HCT116 (cell line): ENCODE results near the gene DOK6. TPM values are rescaled to one million over a fixed set of nuclear protein-coding genes. Genes with fewer than 3 reads are reported as not detected.

ENCODE experiments used
- ATAC-seq: fragments of 200-7000 bp; cut with Tn5 transposase; 2 replicates; pipeline ENCODE4 v1.9.1; 2020; ENCODE audit warnings: mild to moderate bottlenecking, moderate library complexity
- BruUV-seq: library from RNA; stranded (reverse); fragments of 400-500 nt; replicated peaks from 2 replicates; lab custom pipeline; 2021; lab: Mats Ljungman, UMichigan
- CTCF ChIA-PET: fragments of 300-600 bp; sonication (Branson Sonifier 250); formaldehyde crosslinking; loops from one replicate; lab custom pipeline; 2021; ENCODE audit warnings: antibody characterized with exemption; lab: Charles Lee
- POLR2A ChIA-PET: fragments of 300-600, 350-600 bp; sonication (Branson Sonifier 250); formaldehyde crosslinking; loops from one replicate; lab custom pipeline; 2021; ENCODE audit warnings: antibody characterized with exemption; lab: Charles Lee
- RAD21 ChIA-PET, 2 experiments: fragments of 300-600 bp; sonication (Branson Sonifier 250); formaldehyde crosslinking; loops; one replicate each; lab custom pipeline; 2023; ENCODE audit warnings: low total read pairs in 2 of 2; ENCODE audit not compliant: uncharacterized antibody in 2 of 2, unreplicated experiment in 2 of 2, low non-redundant PET in 1 of 2; lab: Charles Lee
- DNase-seq: peaks from one replicate; pipeline ENCODE4 v3.0.0-alpha.2; 2010; ENCODE audit warnings: low read depth, low spot score
- H2AFZ ChIP-seq: fragments of 200-600 bp; shearing (Covaris generic), sonication (generic); 2 replicates; pipeline ENCODE4 v1.6.1; 2017; ENCODE audit warnings: low read depth, mixed run types, mixed read lengths, antibody characterized with exemption, low read length; ENCODE audit not compliant: poor library complexity, severe bottlenecking
- H3K27ac ChIP-seq: 2 replicates; pipeline ENCODE4 v1.5.1; 2012; ENCODE audit warnings: low read depth, low read length
- H3K27me3 ChIP-seq: fragments of 200-600 bp; sonication (generic); 2 replicates; pipeline ENCODE4 v1.6.1; 2016; ENCODE audit warnings: mixed run types, low read length, mixed read lengths; ENCODE audit not compliant: insufficient read depth
- H3K36me3 ChIP-seq, 2 experiments: fragments of 200-500 bp in 1 of 2; fragments of 200-600 bp in 1 of 2; sonication (Bioruptor generic) in 1 of 2; sonication (generic) in 1 of 2; 2 replicates each; pipeline versions ENCODE4 v1.5.1 to v1.6.1; 2014 to 2016; ENCODE audit warnings: low read length in 2 of 2, inconsistent platforms in 1 of 2, mixed read lengths in 1 of 2, mixed run types in 1 of 2; ENCODE audit not compliant: insufficient read depth in 2 of 2, control insufficient read depth in 1 of 2
- H3K4me1 ChIP-seq, 2 experiments: fragments of 200-600 bp in 1 of 2; sonication (generic) in 1 of 2; 2 replicates each; pipeline versions ENCODE4 v1.5.1 to v1.6.1; 2012 to 2017; ENCODE audit warnings: low read length in 2 of 2, inconsistent platforms in 1 of 2, mild to moderate bottlenecking in 1 of 2, mixed read lengths in 1 of 2, mixed run types in 1 of 2, moderate library complexity in 1 of 2; ENCODE audit not compliant: insufficient read depth in 2 of 2, control insufficient read depth in 1 of 2
- H3K4me2 ChIP-seq: fragments of 200-600 bp; sonication (generic); 2 replicates; pipeline ENCODE4 v1.6.1; 2017; ENCODE audit warnings: mixed run types, low read length, mixed read lengths
- H3K4me3 ChIP-seq, 2 experiments: fragments of 200-600 bp in 1 of 2; sonication (generic) in 1 of 2; replicated peaks in 1 of 2; 2 replicates each; pipeline ENCODE4 v1.5.1; 2011 to 2016; ENCODE audit warnings: low read length in 2 of 2, control low read depth in 1 of 2, low read depth in 1 of 2, mild to moderate bottlenecking in 1 of 2, mixed read lengths in 1 of 2, mixed run types in 1 of 2
- H3K79me2 ChIP-seq: fragments of 200-600 bp; sonication (generic); 2 replicates; pipeline ENCODE4 v1.6.1; 2017; ENCODE audit warnings: mild to moderate bottlenecking, mixed run types, low read length, moderate library complexity, mixed read lengths; ENCODE audit not compliant: insufficient read depth
- H3K9ac ChIP-seq: fragments of 200-600 bp; sonication (generic); 2 replicates; pipeline ENCODE4 v1.6.1; 2016; ENCODE audit warnings: low read length, mixed read lengths
- H3K9me2 ChIP-seq: fragments of 200-600 bp; sonication (generic), shearing (Covaris generic); 2 replicates; pipeline ENCODE4 v1.6.1; 2017; ENCODE audit warnings: mixed run types, mild to moderate bottlenecking, moderate library complexity; ENCODE audit not compliant: insufficient read depth
- H3K9me3 ChIP-seq, 2 experiments: fragments of 200-500 bp in 1 of 2; fragments of 200-600 bp in 1 of 2; sonication (Bioruptor generic) in 1 of 2; sonication (generic) in 1 of 2; 2 replicates each; pipeline ENCODE4 v1.6.1; 2014 to 2017; ENCODE audit warnings: low read length in 2 of 2, mixed read lengths in 2 of 2, inconsistent platforms in 1 of 2, low read depth in 1 of 2, mild to moderate bottlenecking in 1 of 2, mixed run types in 1 of 2, moderate library complexity in 1 of 2; ENCODE audit not compliant: control insufficient read depth in 1 of 2, insufficient read depth in 1 of 2
- H4K20me1 ChIP-seq: fragments of 200-600 bp; sonication (generic), shearing (Covaris generic); 2 replicates; pipeline ENCODE4 v1.6.1; 2017; ENCODE audit warnings: mixed run types, mild to moderate bottlenecking, moderate library complexity; ENCODE audit not compliant: insufficient read depth
- ATF3 ChIP-seq: IDR thresholded peaks from 2 replicates; pipeline ENCODE4 v1.6.1; 2012
- CBX3 ChIP-seq: IDR thresholded peaks from 2 replicates; pipeline ENCODE4 v1.6.1; 2012; ENCODE audit warnings: low read depth
- CEBPB ChIP-seq: IDR thresholded peaks from 2 replicates; pipeline ENCODE4 v1.6.1; 2012; ENCODE audit warnings: low read depth
- EGR1 ChIP-seq: IDR thresholded peaks from 2 replicates; pipeline ENCODE4 v1.6.1; 2012; ENCODE audit warnings: low read depth
- ELF1 ChIP-seq: IDR thresholded peaks from 2 replicates; pipeline ENCODE4 v1.6.1; 2012; ENCODE audit warnings: low read depth, borderline replicate concordance
- EZH2 ChIP-seq: fragments of 200-600 bp; sonication (generic); IDR thresholded peaks from 2 replicates; pipeline ENCODE4 v1.6.1; 2017; ENCODE audit warnings: antibody characterized with exemption, mixed run types
- EZH2phosphoT487 ChIP-seq: fragments of 200-600 bp; IDR thresholded peaks from 2 replicates; pipeline ENCODE4 v1.6.1; 2018; ENCODE audit warnings: antibody characterized with exemption, borderline replicate concordance
- JUND ChIP-seq: IDR thresholded peaks from 2 replicates; pipeline ENCODE4 v1.6.1; 2012
- MAX ChIP-seq: IDR thresholded peaks from 2 replicates; pipeline ENCODE4 v1.6.1; 2012
- POLR2A ChIP-seq: IDR thresholded peaks from 2 replicates; pipeline ENCODE4 v1.7.0; 2011; ENCODE audit warnings: borderline replicate concordance; ENCODE audit not compliant: insufficient read depth, insufficient read length; ENCODE audit errors: extremely low read depth
- RAD21 ChIP-seq: IDR thresholded peaks from 2 replicates; pipeline ENCODE4 v1.6.1; 2012; ENCODE audit warnings: low read depth, mild to moderate bottlenecking
- REST ChIP-seq: IDR thresholded peaks from 2 replicates; pipeline ENCODE4 v1.6.1; 2012; ENCODE audit warnings: low read depth
- SIN3A ChIP-seq: IDR thresholded peaks from 2 replicates; pipeline ENCODE4 v1.6.1; 2012; ENCODE audit warnings: low read depth
- SRF ChIP-seq: IDR thresholded peaks from 2 replicates; pipeline ENCODE4 v1.6.1; 2012; ENCODE audit warnings: low read depth
- YY1 ChIP-seq: IDR thresholded peaks from 2 replicates; pipeline ENCODE4 v1.6.1; 2011; ENCODE audit warnings: low read length, low read depth, moderate library complexity, mild to moderate bottlenecking; ENCODE audit not compliant: insufficient replicate concordance; ENCODE audit errors: extremely low read depth
- ZBTB33 ChIP-seq: IDR thresholded peaks from 2 replicates; pipeline ENCODE4 v1.6.1; 2011; ENCODE audit warnings: mild to moderate bottlenecking, low read length, moderate library complexity; ENCODE audit not compliant: insufficient replicate concordance; ENCODE audit errors: extremely low read depth
- ZFX ChIP-seq: fragments of 450-650 bp; IDR thresholded peaks from 2 replicates; pipeline ENCODE4 v1.6.1; 2017
- ZNF274 ChIP-seq: fragments of 200-500 bp; sonication (Bioruptor generic); IDR thresholded peaks from 2 replicates; pipeline ENCODE4 v1.6.1; 2014; ENCODE audit warnings: mild to moderate bottlenecking, low read depth, low read length, inconsistent platforms
- intact Hi-C: fragments of 100-400 bp; cut with micrococcal nuclease; formaldehyde crosslinking; loops from 2 replicates; pipeline ENCODE4 v1.10.0; 2022
- total RNA-seq: library from RNA; stranded (reverse); gene quantifications from one replicate; pipeline ENCODE4 v1.2.1, GENCODE V29; 2021; ENCODE audit not compliant: unreplicated experiment

The DOK6 gene
- total RNA-seq, 1 experiment from 2014 or later: not detected

- no peaks in the 10 kb centered on the region for H3K36me3 ChIP-seq
- H3K4me2 ChIP-seq: no peak overlapping the region
- intact Hi-C loops: no loop called here
- no peaks in the 10 kb centered on the region for H3K4me1 ChIP-seq
- H3K9me3 ChIP-seq: no peaks in the 10 kb centered on the region
- H3K4me3 ChIP-seq: no peak overlapping the region
- H4K20me1 ChIP-seq: no peaks in the 10 kb centered on the region
- DNase-seq: no peak
- ChIA-PET RAD21 (no interaction called here), POLR2A (no interaction called here), CTCF (no interaction called here)
- no peak for ATAC-seq
- H3K9ac ChIP-seq: no peak overlapping the region
- H3K27me3 ChIP-seq: no peaks in the 10 kb centered on the region
- BruUV-seq: no TSS peak
- H3K79me2 ChIP-seq: no peaks in the 10 kb centered on the region
- H3K9me2 ChIP-seq: no peaks in the 10 kb centered on the region
- no peak overlapping the region for H2AFZ ChIP-seq
- TF ChIP-seq EGR1: no peak
- TF ChIP-seq RAD21: no peak
- no peak for TF ChIP-seq ATF3
- TF ChIP-seq EZH2: no peak
- TF ChIP-seq POLR2A: no peak
- TF ChIP-seq REST: no peak
- TF ChIP-seq CBX3: no peak
- TF ChIP-seq CEBPB: no peak
- no peak for TF ChIP-seq SIN3A
- TF ChIP-seq ZFX: no peak
- TF ChIP-seq YY1: no peak
- no peak for TF ChIP-seq ZNF274
- TF ChIP-seq SRF: no peak
- TF ChIP-seq ELF1: no peak
- no peak for TF ChIP-seq JUND
- no peak for TF ChIP-seq EZH2phosphoT487
- TF ChIP-seq ZBTB33: no peak
- no peak for TF ChIP-seq MAX
- H3K27ac ChIP-seq: no peak overlapping the region
Measured at GRCh38 chr18:69538849-69539248, 138.2 kb downstream of the DOK6 start.
